Measurements from ENCODE around the gene DYRK1A.

Gene DYRK1A

DNA sequence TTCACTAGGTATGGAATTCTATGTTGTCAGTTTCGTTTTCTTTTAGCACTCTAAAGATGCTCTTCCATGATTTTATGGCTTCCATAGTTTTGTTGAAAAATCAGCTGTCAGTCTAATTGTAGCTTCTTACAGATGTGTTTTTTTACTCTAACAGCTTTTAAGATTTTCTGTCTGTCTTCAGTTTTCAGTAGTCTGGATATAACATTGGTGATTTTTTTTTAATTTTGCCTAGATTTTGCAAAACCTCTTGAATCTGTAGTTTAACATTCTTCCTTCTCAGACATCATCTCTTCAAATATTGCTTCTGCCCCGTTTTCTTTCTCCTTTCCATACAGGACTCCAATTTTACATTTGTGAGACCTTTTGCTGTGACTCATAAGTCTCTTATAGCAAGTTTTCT, 17.9 kb upstream of the DYRK1A start (continued):
- TF ChIP-seq, protein P1, sequence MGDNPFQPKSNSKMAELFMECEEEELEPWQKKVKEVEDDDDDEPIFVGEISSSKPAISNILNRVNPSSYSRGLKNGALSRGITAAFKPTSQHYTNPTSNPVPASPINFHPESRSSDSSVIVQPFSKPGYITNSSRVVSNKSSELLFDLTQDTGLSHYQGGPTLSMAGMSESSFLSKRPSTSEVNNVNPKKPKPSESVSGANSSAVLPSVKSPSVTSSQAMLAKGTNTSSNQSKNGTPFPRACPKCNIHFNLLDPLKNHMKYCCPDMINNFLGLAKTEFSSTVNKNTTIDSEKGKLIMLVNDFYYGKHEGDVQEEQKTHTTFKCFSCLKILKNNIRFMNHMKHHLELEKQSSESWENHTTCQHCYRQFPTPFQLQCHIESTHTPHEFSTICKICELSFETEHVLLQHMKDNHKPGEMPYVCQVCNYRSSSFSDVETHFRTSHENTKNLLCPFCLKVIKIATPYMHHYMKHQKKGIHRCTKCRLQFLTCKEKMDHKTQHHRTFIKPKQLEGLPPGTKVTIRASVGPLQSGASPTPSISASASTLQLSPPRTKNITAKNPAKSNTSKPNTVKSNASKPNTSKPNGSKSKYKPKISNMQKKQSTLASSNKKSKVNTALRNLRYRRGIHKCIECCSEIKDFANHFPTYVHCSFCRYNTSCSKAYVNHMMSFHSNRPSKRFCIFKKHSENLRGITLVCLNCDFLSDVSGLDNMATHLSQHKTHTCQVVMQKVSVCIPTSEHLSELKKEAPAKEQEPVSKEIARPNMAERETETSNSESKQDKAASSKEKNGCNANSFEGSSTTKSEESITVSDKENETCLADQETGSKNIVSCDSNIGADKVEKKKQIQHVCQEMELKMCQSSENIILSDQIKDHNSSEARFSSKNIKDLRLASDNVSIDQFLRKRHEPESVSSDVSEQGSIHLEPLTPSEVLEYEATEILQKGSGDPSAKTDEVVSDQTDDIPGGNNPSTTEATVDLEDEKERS (tag by site-specific recombination; IDR thresholded peaks at IDR 0.05) = peak; percentile 96
- TF ChIP-seq ZSCAN16 (tag by site-specific recombination; IDR thresholded peaks at IDR 0.05) = no peak
- peak; percentile 87; the same call in 1 of the 2 replicates for TF ChIP-seq ZNF610 (tag by site-specific recombination; IDR thresholded peaks at IDR 0.05; ENCODE audit: borderline replicate concordance)

DNA sequence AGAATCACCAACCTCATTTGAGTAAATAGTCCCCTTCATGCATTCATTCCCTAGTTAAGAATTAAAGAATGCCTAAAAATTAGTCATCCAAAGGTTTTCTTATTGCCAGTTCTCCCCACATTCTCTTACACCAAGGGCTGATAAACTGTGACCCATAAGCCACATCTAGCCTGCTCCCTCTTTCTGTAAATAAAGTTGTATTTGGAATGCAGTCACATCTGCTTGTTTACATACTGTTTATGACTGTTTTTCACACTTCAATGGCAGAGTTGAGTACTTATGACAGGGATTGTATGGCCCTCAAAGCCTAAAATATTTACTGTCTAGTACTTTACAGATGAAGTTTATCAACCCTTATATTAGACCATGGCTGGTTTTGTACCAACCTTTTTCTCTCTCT, 16.1 kb upstream of the DYRK1A start:
- Histone ChIP-seq H3K4me1 (ENCODE audit: control insufficient read depth, insufficient read depth, low read length) (no peaks in the 10 kb centered on the region), H3K9me3 (ENCODE audit: control insufficient read depth, insufficient read depth, low read depth, low read length) (no peaks in the 10 kb centered on the region), H3K36me3 (ENCODE audit: control insufficient read depth in 2 of 2, insufficient read depth in 1 of 2, low read length in 2 of 2) (no peaks in the 10 kb centered on the region), H3K27ac (ENCODE audit: extremely low read depth, low read depth, low read length) (no peak overlapping the region), H3K4me3 (ENCODE audit: low read depth, low read length) (no peak overlapping the region)
- POLR2A ChIA-PET = no interaction called here
- TF ChIP-seq, protein P2, sequence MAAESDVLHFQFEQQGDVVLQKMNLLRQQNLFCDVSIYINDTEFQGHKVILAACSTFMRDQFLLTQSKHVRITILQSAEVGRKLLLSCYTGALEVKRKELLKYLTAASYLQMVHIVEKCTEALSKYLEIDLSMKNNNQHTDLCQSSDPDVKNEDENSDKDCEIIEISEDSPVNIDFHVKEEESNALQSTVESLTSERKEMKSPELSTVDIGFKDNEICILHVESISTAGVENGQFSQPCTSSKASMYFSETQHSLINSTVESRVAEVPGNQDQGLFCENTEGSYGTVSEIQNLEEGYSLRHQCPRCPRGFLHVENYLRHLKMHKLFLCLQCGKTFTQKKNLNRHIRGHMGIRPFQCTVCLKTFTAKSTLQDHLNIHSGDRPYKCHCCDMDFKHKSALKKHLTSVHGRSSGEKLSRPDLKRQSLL (tag by site-specific recombination; IDR thresholded peaks at IDR 0.05) = no peak
- no peak for TF ChIP-seq ZNF391 (tag by site-specific recombination; IDR thresholded peaks at IDR 0.05; ENCODE audit: borderline replicate concordance, low read depth)
- TF ChIP-seq, protein P3, sequence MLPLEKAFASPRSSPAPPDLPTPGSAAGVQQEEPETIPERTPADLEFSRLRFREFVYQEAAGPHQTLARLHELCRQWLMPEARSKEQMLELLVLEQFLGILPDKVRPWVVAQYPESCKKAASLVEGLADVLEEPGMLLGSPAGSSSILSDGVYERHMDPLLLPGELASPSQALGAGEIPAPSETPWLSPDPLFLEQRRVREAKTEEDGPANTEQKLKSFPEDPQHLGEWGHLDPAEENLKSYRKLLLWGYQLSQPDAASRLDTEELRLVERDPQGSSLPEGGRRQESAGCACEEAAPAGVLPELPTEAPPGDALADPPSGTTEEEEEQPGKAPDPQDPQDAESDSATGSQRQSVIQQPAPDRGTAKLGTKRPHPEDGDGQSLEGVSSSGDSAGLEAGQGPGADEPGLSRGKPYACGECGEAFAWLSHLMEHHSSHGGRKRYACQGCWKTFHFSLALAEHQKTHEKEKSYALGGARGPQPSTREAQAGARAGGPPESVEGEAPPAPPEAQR (tag by site-specific recombination; IDR thresholded peaks at IDR 0.05) = no peak
- no peak for TF ChIP-seq ZNF16 (tag by site-specific recombination; IDR thresholded peaks at IDR 0.05; ENCODE audit: low read depth)
- no peak for TF ChIP-seq FEZF1 (tag by site-specific recombination; IDR thresholded peaks at IDR 0.05)
- TF ChIP-seq ZNF571 (tag by site-specific recombination; IDR thresholded peaks at IDR 0.05) = no peak
- no peak for TF ChIP-seq KLF7 (tag by site-specific recombination; IDR thresholded peaks at IDR 0.05; ENCODE audit: borderline replicate concordance)
- no peak for TF ChIP-seq ZNF501 (tag by site-specific recombination; IDR thresholded peaks at IDR 0.05)
- TF ChIP-seq HOXA7 (CRISPR knock-in tag; IDR thresholded peaks at IDR 0.05; ENCODE audit: borderline replicate concordance) = no peak
- TF ChIP-seq ZNF174 (tag by site-specific recombination; IDR thresholded peaks at IDR 0.05) = no peak
- TF ChIP-seq, protein P4, sequence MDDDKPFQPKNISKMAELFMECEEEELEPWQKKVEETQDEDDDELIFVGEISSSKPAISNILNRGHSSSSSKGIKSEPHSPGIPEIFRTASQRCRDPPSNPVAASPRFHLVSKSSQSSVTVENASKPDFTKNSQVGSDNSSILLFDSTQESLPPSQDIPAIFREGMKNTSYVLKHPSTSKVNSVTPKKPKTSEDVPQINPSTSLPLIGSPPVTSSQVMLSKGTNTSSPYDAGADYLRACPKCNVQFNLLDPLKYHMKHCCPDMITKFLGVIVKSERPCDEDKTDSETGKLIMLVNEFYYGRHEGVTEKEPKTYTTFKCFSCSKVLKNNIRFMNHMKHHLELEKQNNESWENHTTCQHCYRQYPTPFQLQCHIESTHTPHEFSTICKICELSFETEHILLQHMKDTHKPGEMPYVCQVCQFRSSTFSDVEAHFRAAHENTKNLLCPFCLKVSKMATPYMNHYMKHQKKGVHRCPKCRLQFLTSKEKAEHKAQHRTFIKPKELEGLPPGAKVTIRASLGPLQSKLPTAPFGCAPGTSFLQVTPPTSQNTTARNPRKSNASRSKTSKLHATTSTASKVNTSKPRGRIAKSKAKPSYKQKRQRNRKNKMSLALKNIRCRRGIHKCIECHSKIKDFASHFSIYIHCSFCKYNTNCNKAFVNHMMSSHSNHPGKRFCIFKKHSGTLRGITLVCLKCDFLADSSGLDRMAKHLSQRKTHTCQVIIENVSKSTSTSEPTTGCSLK (tag by site-specific recombination; IDR thresholded peaks at IDR 0.05) = no peak
- TF ChIP-seq, protein P5, sequence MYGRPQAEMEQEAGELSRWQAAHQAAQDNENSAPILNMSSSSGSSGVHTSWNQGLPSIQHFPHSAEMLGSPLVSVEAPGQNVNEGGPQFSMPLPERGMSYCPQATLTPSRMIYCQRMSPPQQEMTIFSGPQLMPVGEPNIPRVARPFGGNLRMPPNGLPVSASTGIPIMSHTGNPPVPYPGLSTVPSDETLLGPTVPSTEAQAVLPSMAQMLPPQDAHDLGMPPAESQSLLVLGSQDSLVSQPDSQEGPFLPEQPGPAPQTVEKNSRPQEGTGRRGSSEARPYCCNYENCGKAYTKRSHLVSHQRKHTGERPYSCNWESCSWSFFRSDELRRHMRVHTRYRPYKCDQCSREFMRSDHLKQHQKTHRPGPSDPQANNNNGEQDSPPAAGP (tag by site-specific recombination; IDR thresholded peaks at IDR 0.05) = no peak
- no peak for TF ChIP-seq ZNF514 (tag by site-specific recombination; IDR thresholded peaks at IDR 0.05)
- no peak for TF ChIP-seq ZNF202 (tag by site-specific recombination; IDR thresholded peaks at IDR 0.05; ENCODE audit: borderline replicate concordance)
- TF ChIP-seq SP2 (tag by site-specific recombination; IDR thresholded peaks at IDR 0.05) = no peak
- TF ChIP-seq, protein P6, sequence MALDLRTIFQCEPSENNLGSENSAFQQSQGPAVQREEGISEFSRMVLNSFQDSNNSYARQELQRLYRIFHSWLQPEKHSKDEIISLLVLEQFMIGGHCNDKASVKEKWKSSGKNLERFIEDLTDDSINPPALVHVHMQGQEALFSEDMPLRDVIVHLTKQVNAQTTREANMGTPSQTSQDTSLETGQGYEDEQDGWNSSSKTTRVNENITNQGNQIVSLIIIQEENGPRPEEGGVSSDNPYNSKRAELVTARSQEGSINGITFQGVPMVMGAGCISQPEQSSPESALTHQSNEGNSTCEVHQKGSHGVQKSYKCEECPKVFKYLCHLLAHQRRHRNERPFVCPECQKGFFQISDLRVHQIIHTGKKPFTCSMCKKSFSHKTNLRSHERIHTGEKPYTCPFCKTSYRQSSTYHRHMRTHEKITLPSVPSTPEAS (tag by site-specific recombination; IDR thresholded peaks at IDR 0.05) = no peak
- TF ChIP-seq ZNF112 (tag by site-specific recombination; IDR thresholded peaks at IDR 0.05) = no peak
- no peak for TF ChIP-seq WT1 (tag by site-specific recombination; IDR thresholded peaks at IDR 0.05)
- TF ChIP-seq ZNF132 (tag by site-specific recombination; IDR thresholded peaks at IDR 0.05; ENCODE audit: borderline replicate concordance) = no peak
- CTCF ChIA-PET = no interaction called here

All from HEK293 (cell line).